HEK293 (cell line): ENCODE results near the gene CHCHD10.

Source experiments
- CTCF ChIA-PET: fragments of 350-600 bp; formaldehyde crosslinking; extraction: SDS; loops from one replicate; lab custom pipeline; 2021; ENCODE audit warnings: antibody characterized with exemption; lab: Yijun Ruan, JAX
- POLR2A ChIA-PET: fragments of 300-600 bp; formaldehyde crosslinking; extraction: SDS; loops from one replicate; lab custom pipeline; 2020; ENCODE audit warnings: antibody characterized with exemption, inconsistent platforms; lab: Yijun Ruan, JAX
- H3K27ac ChIP-seq: fragments of 200-500 bp; sonication (Bioruptor generic); 2 replicates; pipeline ENCODE4 v1.5.1; 2014; ENCODE audit warnings: low read depth, low read length, control low read depth, inconsistent platforms; ENCODE audit errors: extremely low read depth
- H3K36me3 ChIP-seq, 2 experiments: fragments of 200-500 bp in 1 of 2; sonication (Bioruptor generic) in 1 of 2; 1 replicate in 1 of 2; 2 replicates in 1 of 2; pipeline ENCODE4 v1.5.1; 2014 to 2017; ENCODE audit warnings: inconsistent platforms in 2 of 2, low read length in 2 of 2; ENCODE audit not compliant: control insufficient read depth in 2 of 2, insufficient read depth in 1 of 2
- H3K4me1 ChIP-seq: fragments of 200-500 bp; sonication (Bioruptor generic); 2 replicates; pipeline ENCODE4 v1.5.1; 2014; ENCODE audit warnings: mild to moderate bottlenecking, low read length, inconsistent platforms; ENCODE audit not compliant: control insufficient read depth, insufficient read depth
- H3K4me3 ChIP-seq: 2 replicates; pipeline ENCODE4 v1.5.1; 2011; ENCODE audit warnings: low read depth, mild to moderate bottlenecking, control low read depth, low read length, moderate library complexity
- H3K9me3 ChIP-seq: fragments of 200-500 bp; sonication (Bioruptor generic); 2 replicates; pipeline ENCODE4 v1.5.1; 2014; ENCODE audit warnings: low read depth, low read length, inconsistent platforms; ENCODE audit not compliant: control insufficient read depth, insufficient read depth
- OSR2 ChIP-seq: fragments of 450-650 bp; formaldehyde crosslinking; IDR thresholded peaks from 2 replicates; pipeline ENCODE4 v1.5.1; 2016; ENCODE audit warnings: missing biosample characterization, missing genetic modification characterization
- PRDM1 ChIP-seq: fragments of 450-650 bp; formaldehyde crosslinking; IDR thresholded peaks from 2 replicates; pipeline ENCODE4; 2016; ENCODE audit warnings: missing biosample characterization, missing genetic modification characterization
- SP7 ChIP-seq: fragments of 450-650 bp; formaldehyde crosslinking; IDR thresholded peaks from 2 replicates; pipeline ENCODE4 v1.5.1; 2016; ENCODE audit warnings: missing biosample characterization, missing genetic modification characterization
- ZNF223 ChIP-seq: fragments of 450-650 bp; formaldehyde crosslinking; IDR thresholded peaks from 2 replicates; pipeline ENCODE4 v1.5.1; 2016; ENCODE audit warnings: missing biosample characterization, missing genetic modification characterization
- ZNF239 ChIP-seq: fragments of 450-650 bp; formaldehyde crosslinking; IDR thresholded peaks from 2 replicates; pipeline ENCODE4 v1.5.1; 2016; ENCODE audit warnings: missing biosample characterization, missing genetic modification characterization
- ZNF335 ChIP-seq: fragments of 450-650 bp; formaldehyde crosslinking; conservative IDR thresholded peaks from 2 replicates; pipeline ENCODE4 v1.5.1; 2016; ENCODE audit warnings: missing biosample characterization, missing genetic modification characterization
- ZNF366 ChIP-seq: fragments of 450-650 bp; formaldehyde crosslinking; conservative IDR thresholded peaks from 2 replicates; pipeline ENCODE4 v1.5.1; 2016; ENCODE audit warnings: missing biosample characterization, missing genetic modification characterization
- ZNF664 ChIP-seq: fragments of 450-650 bp; formaldehyde crosslinking; IDR thresholded peaks from 2 replicates; pipeline ENCODE4 v1.5.1; 2016; ENCODE audit warnings: missing biosample characterization, missing genetic modification characterization
- ZNF670 ChIP-seq: fragments of 450-650 bp; formaldehyde crosslinking; IDR thresholded peaks from 2 replicates; pipeline ENCODE4 v1.5.1; 2016; ENCODE audit warnings: missing biosample characterization, missing genetic modification characterization, low read depth
- ZSCAN23 ChIP-seq: fragments of 450-650 bp; formaldehyde crosslinking; IDR thresholded peaks from 2 replicates; pipeline ENCODE4 v1.5.1; 2016; ENCODE audit warnings: missing biosample characterization, missing genetic modification characterization
- TF ChIP-seq, protein P1 (sequence below): fragments of 450-650 bp; formaldehyde crosslinking; IDR thresholded peaks from 2 replicates; pipeline ENCODE4 v1.5.1; 2016; ENCODE audit warnings: missing biosample characterization, missing genetic modification characterization
- TF ChIP-seq, protein P2 (sequence below): fragments of 450-650 bp; formaldehyde crosslinking; IDR thresholded peaks from 2 replicates; pipeline ENCODE4 v1.5.1; 2016; ENCODE audit warnings: missing biosample characterization, missing genetic modification characterization
- TF ChIP-seq, protein P3 (sequence below): fragments of 450-650 bp; formaldehyde crosslinking; IDR thresholded peaks from 2 replicates; pipeline ENCODE4 v1.5.1; 2016; ENCODE audit warnings: missing biosample characterization, missing genetic modification characterization

Gene CHCHD10

DNA sequence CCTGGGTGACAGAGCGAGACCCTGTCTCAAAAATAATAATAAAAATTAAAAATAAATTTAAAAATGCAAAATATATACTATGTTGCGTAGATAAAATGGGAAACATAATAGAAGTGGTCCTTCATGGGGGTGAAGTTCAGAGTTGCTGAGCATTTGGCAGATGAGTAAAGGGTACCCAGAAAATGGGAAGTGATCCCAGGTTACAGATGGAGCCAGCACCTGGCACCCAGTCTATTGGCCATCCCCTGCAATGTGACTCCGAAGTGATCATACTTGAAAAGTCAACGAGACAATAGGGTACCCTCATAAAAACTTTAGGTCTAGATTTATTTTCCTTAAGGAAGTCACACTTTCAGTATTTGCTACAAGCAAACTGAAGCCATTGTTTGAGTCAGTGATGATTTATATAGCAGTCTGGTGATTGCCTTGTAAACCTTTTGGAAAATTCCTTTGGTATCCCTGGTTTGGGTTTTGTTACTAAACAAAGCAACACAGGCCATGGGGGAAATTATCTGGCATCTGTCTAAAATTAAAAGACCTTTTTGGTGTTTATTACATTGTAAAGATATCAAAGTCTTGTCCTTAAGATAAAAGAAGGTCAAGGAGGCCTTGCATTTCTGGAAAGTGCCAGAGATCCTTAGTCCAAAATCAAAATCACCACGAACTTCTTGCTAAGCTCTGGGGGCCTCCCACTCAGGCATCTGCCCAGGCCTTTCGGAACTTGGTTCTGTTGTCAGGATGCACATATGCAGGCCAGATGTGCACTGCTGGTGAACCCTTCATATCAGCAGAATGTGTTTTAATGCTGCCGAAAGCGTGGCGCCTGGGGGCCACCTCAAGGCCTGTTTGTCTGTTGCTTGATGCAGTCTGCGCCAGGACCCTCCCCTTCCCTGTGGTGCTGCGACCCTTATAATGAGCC, 23.3 kb upstream of the CHCHD10 start (continued):
- TF ChIP-seq, protein P1, sequence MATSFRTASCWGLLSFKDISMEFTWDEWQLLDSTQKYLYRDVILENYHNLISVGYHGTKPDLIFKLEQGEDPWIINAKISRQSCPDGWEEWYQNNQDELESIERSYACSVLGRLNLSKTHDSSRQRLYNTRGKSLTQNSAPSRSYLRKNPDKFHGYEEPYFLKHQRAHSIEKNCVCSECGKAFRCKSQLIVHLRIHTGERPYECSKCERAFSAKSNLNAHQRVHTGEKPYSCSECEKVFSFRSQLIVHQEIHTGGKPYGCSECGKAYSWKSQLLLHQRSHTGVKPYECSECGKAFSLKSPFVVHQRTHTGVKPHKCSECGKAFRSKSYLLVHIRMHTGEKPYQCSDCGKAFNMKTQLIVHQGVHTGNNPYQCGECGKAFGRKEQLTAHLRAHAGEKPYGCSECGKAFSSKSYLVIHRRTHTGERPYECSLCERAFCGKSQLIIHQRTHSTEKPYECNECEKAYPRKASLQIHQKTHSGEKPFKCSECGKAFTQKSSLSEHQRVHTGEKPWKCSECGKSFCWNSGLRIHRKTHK (tag by site-specific recombination): no peak

DNA sequence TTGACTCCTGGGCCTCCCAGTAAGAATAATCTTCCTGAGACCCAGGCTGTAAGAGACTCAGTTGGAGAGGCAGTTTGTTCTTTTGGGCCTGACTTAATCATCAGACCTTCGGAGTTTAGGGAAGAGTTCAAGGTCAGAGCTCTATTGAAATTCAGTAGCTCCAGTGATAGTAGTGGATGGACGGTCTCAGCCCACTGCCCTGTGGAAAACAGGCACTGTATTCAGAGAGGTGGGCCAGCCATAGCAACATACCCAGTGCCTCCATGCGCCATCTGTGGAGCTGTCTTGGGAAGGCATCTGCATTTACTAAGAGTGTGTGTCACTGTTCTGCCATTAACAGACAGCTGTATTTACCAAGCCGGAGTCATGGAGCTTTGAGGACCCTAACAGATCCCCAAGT, 21.9 kb upstream of the CHCHD10 start:
- Histone ChIP-seq H3K9me3 (no peaks in the 10 kb centered on the region), H3K36me3 (peaks cover 24 to 42% of the 10 kb centered on the region in 2 experiments)
- TF ChIP-seq ZSCAN23 (tag by site-specific recombination) (no peak), ZNF239 (tag by site-specific recombination) (no peak), ZNF664 (no peak)
- TF ChIP-seq, protein P2, sequence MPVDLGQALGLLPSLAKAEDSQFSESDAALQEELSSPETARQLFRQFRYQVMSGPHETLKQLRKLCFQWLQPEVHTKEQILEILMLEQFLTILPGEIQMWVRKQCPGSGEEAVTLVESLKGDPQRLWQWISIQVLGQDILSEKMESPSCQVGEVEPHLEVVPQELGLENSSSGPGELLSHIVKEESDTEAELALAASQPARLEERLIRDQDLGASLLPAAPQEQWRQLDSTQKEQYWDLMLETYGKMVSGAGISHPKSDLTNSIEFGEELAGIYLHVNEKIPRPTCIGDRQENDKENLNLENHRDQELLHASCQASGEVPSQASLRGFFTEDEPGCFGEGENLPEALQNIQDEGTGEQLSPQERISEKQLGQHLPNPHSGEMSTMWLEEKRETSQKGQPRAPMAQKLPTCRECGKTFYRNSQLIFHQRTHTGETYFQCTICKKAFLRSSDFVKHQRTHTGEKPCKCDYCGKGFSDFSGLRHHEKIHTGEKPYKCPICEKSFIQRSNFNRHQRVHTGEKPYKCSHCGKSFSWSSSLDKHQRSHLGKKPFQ (tag by site-specific recombination): no peak
- TF ChIP-seq, all 188 proteins: peak for 0
- ChIA-PET CTCF (interaction anchor here (0.7 to 1.6 kb wide), 2 partner anchors 9 to 58 kb away, joined by 3 to 4 read pairs; no protein-coding TSS in a partner anchor), POLR2A (interaction anchor here (1.0 to 2.0 kb wide), 4 partner anchors 8 to 105 kb away, joined by 3 to 7 read pairs (median 6); partner anchors contain the start of genes CHCHD10, MIF and ZNF70)
- no peak overlapping the region for H3K4me3 ChIP-seq
- peaks cover 9% of the 10 kb centered on the region for H3K4me1 ChIP-seq
- no peak overlapping the region for H3K27ac ChIP-seq

DNA sequence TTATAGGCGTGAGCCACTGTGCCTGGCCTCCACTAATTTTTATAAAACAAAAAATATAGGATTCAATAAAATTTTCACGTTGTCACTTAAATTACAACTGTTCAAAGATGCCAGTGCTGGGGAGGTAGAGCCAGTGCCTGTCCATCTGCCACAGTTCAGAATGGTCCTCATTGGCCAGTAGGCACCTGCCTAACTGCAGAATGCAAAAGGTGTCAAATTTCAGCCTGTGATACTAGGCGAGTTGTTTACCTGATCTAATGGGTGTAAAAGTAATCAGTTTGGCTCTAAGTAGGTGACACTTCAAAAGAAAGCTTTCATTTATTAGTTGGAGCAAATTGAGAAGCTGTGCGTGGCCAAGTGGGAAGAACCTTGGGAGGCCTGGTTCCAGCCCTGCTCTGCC, 21.3 kb upstream of the CHCHD10 start:
- Histone ChIP-seq H3K4me3 (no peak overlapping the region), H3K9me3 (no peaks in the 10 kb centered on the region), H3K36me3 (peaks cover 19 to 37% of the 10 kb centered on the region in 2 experiments), H3K27ac (no peak overlapping the region), H3K4me1 (peaks cover 9% of the 10 kb centered on the region)
- TF ChIP-seq, protein P3, sequence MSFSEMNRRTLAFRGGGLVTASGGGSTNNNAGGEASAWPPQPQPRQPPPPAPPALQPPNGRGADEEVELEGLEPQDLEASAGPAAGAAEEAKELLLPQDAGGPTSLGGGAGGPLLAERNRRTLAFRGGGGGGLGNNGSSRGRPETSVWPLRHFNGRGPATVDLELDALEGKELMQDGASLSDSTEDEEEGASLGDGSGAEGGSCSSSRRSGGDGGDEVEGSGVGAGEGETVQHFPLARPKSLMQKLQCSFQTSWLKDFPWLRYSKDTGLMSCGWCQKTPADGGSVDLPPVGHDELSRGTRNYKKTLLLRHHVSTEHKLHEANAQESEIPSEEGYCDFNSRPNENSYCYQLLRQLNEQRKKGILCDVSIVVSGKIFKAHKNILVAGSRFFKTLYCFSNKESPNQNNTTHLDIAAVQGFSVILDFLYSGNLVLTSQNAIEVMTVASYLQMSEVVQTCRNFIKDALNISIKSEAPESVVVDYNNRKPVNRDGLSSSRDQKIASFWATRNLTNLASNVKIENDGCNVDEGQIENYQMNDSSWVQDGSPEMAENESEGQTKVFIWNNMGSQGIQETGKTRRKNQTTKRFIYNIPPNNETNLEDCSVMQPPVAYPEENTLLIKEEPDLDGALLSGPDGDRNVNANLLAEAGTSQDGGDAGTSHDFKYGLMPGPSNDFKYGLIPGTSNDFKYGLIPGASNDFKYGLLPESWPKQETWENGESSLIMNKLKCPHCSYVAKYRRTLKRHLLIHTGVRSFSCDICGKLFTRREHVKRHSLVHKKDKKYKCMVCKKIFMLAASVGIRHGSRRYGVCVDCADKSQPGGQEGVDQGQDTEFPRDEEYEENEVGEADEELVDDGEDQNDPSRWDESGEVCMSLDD: no peak
- TF ChIP-seq ZNF670 (tag by site-specific recombination): no peak
- TF ChIP-seq SP7 (tag by site-specific recombination): 0 out of 2 replicates have a peak, but pooled peaks have one; percentile 28
- TF ChIP-seq OSR2: 0 out of 2 replicates have a peak, but pooled peaks have one; percentile 18
- TF ChIP-seq ZNF223 (tag by site-specific recombination): no peak
- peak; percentile 27; the same call in 1 of the 2 replicates for TF ChIP-seq PRDM1 (tag by site-specific recombination)
- peak; percentile 35; the same call in 1 of the 2 replicates for TF ChIP-seq ZNF335 (tag by site-specific recombination)
- TF ChIP-seq ZNF366 (tag by site-specific recombination): no peak
- ChIA-PET POLR2A (interaction anchor here (1.0 to 2.0 kb wide), 5 partner anchors 9 to 105 kb away, joined by 3 to 7 read pairs (median 5); partner anchors contain the start of genes CHCHD10, DERL3, MIF and ZNF70), CTCF (interaction anchor here (0.7 to 1.6 kb wide), 2 partner anchors 8 to 59 kb away, joined by 3 to 4 read pairs; no protein-coding TSS in a partner anchor)
